Cardiac muscle cell (in vitro differentiated cells and primary cell): ENCODE data around the gene STX18. TPM values are rescaled to one million over a fixed set of nuclear protein-coding genes. Genes with fewer than 3 reads are reported as not detected.
"Not testable (repeated sequence)": the region's sequence is repeated elsewhere in the genome, so short reads cannot be mapped to it uniquely, and the experiment has no call there.

Source experiments
- DNase-seq, 2 donors: peaks; one replicate each; pipeline versions ENCODE4 v3.0.0 to v3.0.0-alpha.2; 2010 to 2017; ENCODE audit warnings: low read depth in 1 of 2, low spot score in 1 of 2
- H3K27ac ChIP-seq: fragments of 200-600 bp; sonication (generic); 2 replicates; pipeline ENCODE4 v1.5.1; 2016
- H3K27me3 ChIP-seq: fragments of 200-600 bp; sonication (generic); 2 replicates; pipeline ENCODE4 v1.6.0; 2016; ENCODE audit warnings: control low read depth
- H3K36me3 ChIP-seq: fragments of 200-600 bp; sonication (generic); 2 replicates; pipeline ENCODE4 v1.5.1; 2016; ENCODE audit warnings: control low read depth
- H3K4me1 ChIP-seq: fragments of 200-600 bp; sonication (generic); 2 replicates; pipeline ENCODE4 v1.8.1; 2017; ENCODE audit warnings: low read depth, mild to moderate bottlenecking, mixed run types
- H3K4me3 ChIP-seq: fragments of 200-600 bp; sonication (generic); 2 replicates; pipeline ENCODE4 v1.5.1; 2016; ENCODE audit warnings: mild to moderate bottlenecking
- H3K9me3 ChIP-seq: fragments of 200-600 bp; sonication (generic); 2 replicates; pipeline ENCODE4 v1.5.1; 2017; ENCODE audit warnings: low read depth, mild to moderate bottlenecking, control low read depth
- CTCF ChIP-seq: IDR thresholded peaks from 2 replicates; pipeline ENCODE4 v1.5.1; 2012; ENCODE audit warnings: low read depth, mild to moderate bottlenecking, low read length
- polyA plus RNA-seq: library from polyadenylated mRNA; unstranded; fragments of >200 nt; fragmentation: Nextera tagmentation; extraction: Ambion mirVana; gene quantifications from 2 replicates; pipeline ENCODE4 v1.2.1, GENCODE V29; 2016
- total RNA-seq: library from RNA; depleted of rRNA; stranded (reverse); fragments of >200 nt; gene quantifications from 2 replicates; pipeline ENCODE4 v1.2.3, GENCODE V29; 2016

Gene STX18
- total and polyA plus RNA-seq, 2 experiments from 2014 or later, result 29.8 to 63.3 TPM

GRCh38 chr4:4574792-4575191 is 32.9 kb upstream of the STX18 start:
- peak in 1 of 2 donors; percentile 98 for DNase-seq
- no peaks in the 10 kb centered on the region for H3K27me3 ChIP-seq
- no peaks in the 10 kb centered on the region for H3K9me3 ChIP-seq
- no peak for TF ChIP-seq CTCF
- no peak overlapping the region for H3K27ac ChIP-seq
- H3K4me3 ChIP-seq, result peak overlapping the region; percentile 34
- H3K36me3 ChIP-seq, result no peaks in the 10 kb centered on the region
- peaks cover 5% of the 10 kb centered on the region for H3K4me1 ChIP-seq

DNA sequence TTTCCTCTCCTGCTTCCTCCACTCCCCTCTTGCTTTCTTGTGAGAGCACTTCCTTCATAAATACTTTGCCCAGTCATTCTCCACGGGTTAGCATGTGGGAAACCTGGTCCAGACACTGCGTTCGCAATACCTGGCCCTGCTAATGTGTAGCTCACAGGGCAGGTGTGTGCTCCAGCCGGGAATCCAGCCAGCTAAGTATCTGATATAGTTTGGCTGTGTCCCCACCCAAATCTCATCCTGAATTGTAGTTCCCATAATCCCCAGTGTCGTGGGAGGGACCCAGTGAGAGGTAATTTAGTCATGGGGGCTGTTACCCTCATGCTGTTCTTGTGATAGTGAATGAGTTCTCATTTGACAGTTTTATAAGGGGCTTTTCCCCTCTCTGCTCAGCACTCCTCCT is 32.2 kb upstream of the STX18 start:
- TF ChIP-seq CTCF, result no peak
- Histone ChIP-seq H3K4me1 (peaks cover 5% of the 10 kb centered on the region), H3K27ac (no peak overlapping the region), H3K4me3 (no peak overlapping the region), H3K9me3 (no peaks in the 10 kb centered on the region), H3K27me3 (no peaks in the 10 kb centered on the region), H3K36me3 (no peaks in the 10 kb centered on the region)
- no peak for DNase-seq

DNA sequence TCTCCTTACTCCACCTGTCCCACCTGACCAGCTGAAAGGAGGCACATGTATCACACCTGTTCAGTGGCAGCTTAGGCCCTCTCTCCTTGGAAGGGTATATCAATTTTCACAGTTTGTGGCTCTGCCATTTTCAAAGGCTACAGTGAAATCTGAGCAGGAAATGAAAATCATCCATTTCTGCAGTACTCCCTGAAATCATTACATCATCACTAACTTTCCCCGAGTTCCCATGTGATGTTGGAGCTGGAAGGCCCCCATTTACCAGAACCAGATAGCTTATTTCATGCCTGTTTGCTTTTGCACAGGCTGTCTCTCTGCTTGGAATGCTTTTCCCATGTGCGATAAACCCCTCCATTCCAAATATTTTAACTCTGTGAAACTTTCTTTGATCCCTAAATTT is 31.0 kb upstream of the STX18 start:
- H3K27me3 ChIP-seq, result no peaks in the 10 kb centered on the region

DNA sequence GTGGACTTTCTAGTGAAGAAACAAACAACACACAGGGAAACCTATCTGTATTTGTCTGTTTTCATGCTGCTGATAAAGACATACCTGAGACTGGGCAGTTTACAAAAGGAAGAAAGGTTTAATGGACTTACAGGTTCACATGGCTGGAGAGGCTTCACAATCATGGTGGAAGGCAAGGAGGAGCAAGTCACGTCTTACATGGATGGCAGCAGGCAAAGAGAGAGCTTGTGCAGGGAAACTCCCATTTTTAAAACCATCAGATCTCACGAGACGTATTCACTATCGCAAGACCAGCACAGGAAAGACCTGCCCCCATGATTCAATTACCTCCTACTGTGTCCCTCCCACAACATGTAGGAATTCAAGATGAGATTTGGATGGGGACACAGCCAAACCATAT is 28.0 kb upstream of the STX18 start:
- DNase-seq, H3K4me3 ChIP-seq, H3K4me1 ChIP-seq, H3K9me3 ChIP-seq, H3K27ac ChIP-seq, H3K36me3 ChIP-seq, H3K27me3 ChIP-seq: not testable (repeated sequence)

More for the DNA sequence above, 31.0 kb upstream of the STX18 start:
- Histone ChIP-seq H3K4me3 (no peak overlapping the region), H3K36me3 (no peaks in the 10 kb centered on the region), H3K9me3 (no peaks in the 10 kb centered on the region), H3K27ac (no peak overlapping the region), H3K4me1 (peaks cover 5% of the 10 kb centered on the region)
- TF ChIP-seq CTCF, result no peak
- peak in 1 of 2 donors; percentile 36 for DNase-seq

- no peak for DNase-seq
- Histone ChIP-seq H3K27ac (no peak overlapping the region), H3K36me3 (no peaks in the 10 kb centered on the region), H3K9me3 (no peaks in the 10 kb centered on the region), H3K4me3 (no peak overlapping the region), H3K27me3 (no peaks in the 10 kb centered on the region), H3K4me1 (no peaks in the 10 kb centered on the region)
- TF ChIP-seq CTCF, result no peak
Measured at GRCh38 chr4:4568806-4569427, 27.1 kb upstream of the STX18 start.

DNA sequence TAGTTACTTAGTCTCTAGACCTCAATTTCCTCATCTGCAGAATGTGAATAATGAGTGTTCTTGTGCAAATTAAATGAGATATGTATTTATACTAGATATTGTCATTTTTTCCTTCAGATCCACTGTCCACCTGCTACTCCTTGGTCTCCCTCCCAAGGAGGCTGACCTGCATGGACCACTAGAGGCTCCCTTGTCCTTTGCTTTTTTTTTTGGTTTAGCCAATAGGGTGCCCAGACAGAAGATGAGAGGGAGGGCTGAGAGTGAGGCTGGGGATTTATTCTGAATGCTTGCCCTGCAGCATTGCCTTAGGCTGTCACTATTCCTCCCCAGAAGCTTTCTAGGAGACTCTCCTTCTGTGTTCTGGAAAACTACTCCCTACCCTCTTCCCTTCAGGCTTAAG is 24.5 kb upstream of the STX18 start:
- not testable (repeated sequence) for H3K36me3 ChIP-seq, H3K27me3 ChIP-seq, DNase-seq, H3K4me3 ChIP-seq, H3K4me1 ChIP-seq, H3K9me3 ChIP-seq, H3K27ac ChIP-seq

DNA sequence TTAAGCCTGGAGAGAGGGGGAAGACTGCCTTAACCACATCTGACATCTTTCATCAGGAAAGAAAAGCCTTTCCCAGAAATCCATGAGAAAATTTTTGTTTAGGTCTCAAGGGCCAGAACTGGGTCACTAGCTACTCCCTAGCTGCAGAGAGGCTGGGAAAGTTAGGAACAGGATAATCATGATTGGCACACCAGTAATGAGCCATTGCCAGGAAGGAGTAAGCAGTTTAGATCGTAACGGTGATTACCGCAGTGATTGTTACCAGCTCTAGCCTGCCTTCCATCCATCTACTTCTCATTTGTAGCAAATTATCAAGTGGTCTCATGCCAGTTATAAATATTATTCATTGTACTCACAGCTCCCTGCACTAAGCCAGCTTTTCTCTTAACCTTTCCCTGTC is 22.7 kb upstream of the STX18 start:
- no peaks in the 10 kb centered on the region for H3K9me3 ChIP-seq
- no peaks in the 10 kb centered on the region for H3K4me1 ChIP-seq
- no peaks in the 10 kb centered on the region for H3K27me3 ChIP-seq
- H3K4me3 ChIP-seq, result no peak overlapping the region
- no peaks in the 10 kb centered on the region for H3K36me3 ChIP-seq
- no peak overlapping the region for H3K27ac ChIP-seq
- TF ChIP-seq CTCF, result no peak
- DNase-seq, result no peak
